Measurements from ENCODE around the gene MEIS1.

GRCh38 chr2:66506265-66506664, 71.3 kb downstream of the MEIS1 start:
- TF ChIP-seq EZH2 (IDR thresholded peaks at IDR 0.05) (no peak), POLR2AphosphoS5 (IDR thresholded peaks at IDR 0.05; ENCODE audit: borderline replicate concordance, low read depth, low read length) (no peak)
